Hematopoietic multipotent progenitor cell (in vitro differentiated cells): ENCODE data around the gene LGALS8. TPM values are rescaled to one million over a fixed set of nuclear protein-coding genes. Genes with fewer than 3 reads are reported as not detected.
"Not testable (repeated sequence)": the region's sequence is repeated elsewhere in the genome, so short reads cannot be mapped to it uniquely, and the experiment has no call there.

ENCODE experiments used
- DNase-seq, 3 donors: peaks; one replicate each; pipeline ENCODE4 v3.0.0-alpha.2; 2011 to 2015; ENCODE audit warnings: low read depth in 2 of 3, low spot score in 2 of 3
- total RNA-seq: library from RNA; depleted of rRNA; stranded (reverse); fragments of >200 nt; gene quantifications from one replicate; pipeline ENCODE4 v1.2.3, GENCODE V29; 2012

LGALS8 gene
- total RNA-seq: 47.1 TPM

GRCh38 chr1:236523704-236524141 lies at the start of gene LGALS8:
LGALS8 (plus strand) TSS chr1:236523982; CDS start chr1:236526071, 2,089 bp downstream.
- peak; percentile 69 to 90 (median 89) for DNase-seq

GRCh38 chr1:236476019-236476418 lies 47.8 kb upstream of the LGALS8 start:
- no peak for DNase-seq

GRCh38 chr1:236480758-236481436 lies 42.9 kb upstream of the LGALS8 start:
- no peak for DNase-seq

GRCh38 chr1:236484310-236484971 lies 39.3 kb upstream of the LGALS8 start:
- DNase-seq: no peak

GRCh38 chr1:236486356-236487002 lies 37.3 kb upstream of the LGALS8 start:
- no peak for DNase-seq

GRCh38 chr1:236489161-236489560 lies 34.6 kb upstream of the LGALS8 start:
- DNase-seq: not testable (repeated sequence)

GRCh38 chr1:236489710-236490377 lies 33.9 kb upstream of the LGALS8 start:
- peak; percentile 17 to 63 (median 42) for DNase-seq

- DNase-seq: no peak
Observed at GRCh38 chr1:236491469-236492136, 32.2 kb upstream of the LGALS8 start.

- DNase-seq: no peak
Observed at GRCh38 chr1:236492378-236492777, 31.4 kb upstream of the LGALS8 start.

- DNase-seq: no peak
Observed at GRCh38 chr1:236494082-236494481, 29.7 kb upstream of the LGALS8 start.

GRCh38 chr1:236494586-236495466 lies 29.0 kb upstream of the LGALS8 start:
- no peak for DNase-seq

GRCh38 chr1:236495467-236496112 lies 28.2 kb upstream of the LGALS8 start:
- no peak for DNase-seq

- no peak for DNase-seq
Observed at GRCh38 chr1:236497908-236498307, 25.9 kb upstream of the LGALS8 start.

GRCh38 chr1:236501093-236501492 lies 22.7 kb upstream of the LGALS8 start:
- no peak for DNase-seq

GRCh38 chr1:236502579-236502971 lies 21.2 kb upstream of the LGALS8 start:
- no peak for DNase-seq

GRCh38 chr1:236502972-236503639 lies 20.7 kb upstream of the LGALS8 start:
- DNase-seq: peak in 2 of 3 donors; percentile 17 to 44

GRCh38 chr1:236504338-236504737 lies 19.4 kb upstream of the LGALS8 start:
- not testable (repeated sequence) for DNase-seq

GRCh38 chr1:236507022-236507700 lies 16.6 kb upstream of the LGALS8 start:
- no peak for DNase-seq
